CD4-positive, alpha-beta T cell (primary cell): Measurements from ENCODE around the gene UFSP1. TPM values are rescaled to one million over a fixed set of nuclear protein-coding genes. Genes with fewer than 3 reads are reported as not detected.

Source experiments
- ATAC-seq: fragments of 200-7000 bp; cut with Tn5 transposase; one replicate; pipeline ENCODE4 v1.10.0; 2022; ENCODE audit warnings: mild to moderate bottlenecking; ENCODE audit not compliant: poor library complexity
- CTCF ChIA-PET: fragments of 350-600 bp; sonication (Branson Sonifier 250); formaldehyde crosslinking; loops from one replicate; lab custom pipeline; 2021; ENCODE audit warnings: antibody characterized with exemption, inconsistent platforms; lab: Charles Lee
- POLR2A ChIA-PET: fragments of 350-600 bp; sonication (Branson Sonifier 250); formaldehyde crosslinking; loops from one replicate; lab custom pipeline; 2021; ENCODE audit warnings: antibody characterized with exemption, inconsistent platforms; lab: Charles Lee
- DNase-seq, 14 experiments: peaks; one replicate each; pipeline ENCODE4 v3.0.0-alpha.2; 2013 to 2020; ENCODE audit warnings: mixed read lengths in 2 of 14
- H3K27ac ChIP-seq, 2 donors: one replicate each; pipeline versions ENCODE4 v1.5.1 to v1.7.0; 2013; ENCODE audit warnings: low read length in 2 of 2, low read depth in 1 of 2, mild to moderate bottlenecking in 1 of 2
- H3K27me3 ChIP-seq, 2 experiments: 1 replicate in 1 of 2; 2 replicates in 1 of 2; pipeline versions ENCODE4 v1.6.1 to v1.7.0; 2013; ENCODE audit warnings: low read length in 2 of 2, control low read depth in 1 of 2, mild to moderate bottlenecking in 1 of 2, moderate library complexity in 1 of 2; ENCODE audit not compliant: insufficient read depth in 2 of 2, control insufficient read depth in 1 of 2
- H3K36me3 ChIP-seq: one replicate; pipeline ENCODE4 v1.6.1; 2013; ENCODE audit warnings: low read length, control low read depth; ENCODE audit not compliant: insufficient read depth
- H3K4me1 ChIP-seq: one replicate; pipeline ENCODE4 v1.6.1; 2013; ENCODE audit warnings: low read length, control low read depth; ENCODE audit not compliant: insufficient read depth
- H3K4me3 ChIP-seq: one replicate; pipeline ENCODE4 v1.5.1; 2013; ENCODE audit warnings: mild to moderate bottlenecking, low read length, moderate library complexity
- H3K9me3 ChIP-seq, 2 experiments: 1 replicate in 1 of 2; 2 replicates in 1 of 2; pipeline versions ENCODE4 v1.6.1 to v1.7.0; 2013; ENCODE audit warnings: low read length in 2 of 2, mild to moderate bottlenecking in 2 of 2, control low read depth in 1 of 2, moderate library complexity in 1 of 2; ENCODE audit not compliant: control insufficient read depth in 1 of 2, insufficient read depth in 1 of 2
- H3K27ac Mint-ChIP-seq: one replicate; pipeline ENCODE4 v1.8.0; 2020; ENCODE audit warnings: mixed read lengths
- H3K27me3 Mint-ChIP-seq: one replicate; pipeline ENCODE4 v1.8.0; 2021; ENCODE audit warnings: mixed read lengths
- H3K36me3 Mint-ChIP-seq: one replicate; pipeline ENCODE4 v1.8.0; 2021; ENCODE audit warnings: low read depth, mixed read lengths
- H3K4me1 Mint-ChIP-seq: one replicate; pipeline ENCODE4 v1.8.0; 2021; ENCODE audit warnings: low read depth, mixed read lengths
- H3K4me3 Mint-ChIP-seq: one replicate; pipeline ENCODE4 v1.8.0; 2020; ENCODE audit warnings: mild to moderate bottlenecking, mixed read lengths
- H3K9me3 Mint-ChIP-seq: one replicate; pipeline ENCODE4 v1.8.0; 2020; ENCODE audit warnings: mixed read lengths
- intact Hi-C, 2 experiments: fragments of 100-400 bp; cut with DNase I in 1 of 2; cut with micrococcal nuclease in 1 of 2; formaldehyde crosslinking; loops; one replicate each; pipeline versions ENCODE4 v1.15.1 to v1.9.0; 2023 to 2025; cut with DNase I, micrococcal nuclease
- total RNA-seq, 174 experiments: library from RNA in 2 of 174; stranded (reverse) in 2 of 174; gene quantifications; one replicate each; pipeline ENCODE4 v1.2.3 and lab custom pipeline; 2021 to 2026
- TF ChIP-seq, protein P1 (sequence below): fragments of 200-600 bp; IDR thresholded peaks from one replicate; pipeline ENCODE4 v1.8.0; 2022; ENCODE audit warnings: antibody characterized with exemption, mild to moderate bottlenecking

Gene UFSP1
- total RNA-seq, 2 experiments from 2014 or later: 1.1 to 1.5 TPM

DNA sequence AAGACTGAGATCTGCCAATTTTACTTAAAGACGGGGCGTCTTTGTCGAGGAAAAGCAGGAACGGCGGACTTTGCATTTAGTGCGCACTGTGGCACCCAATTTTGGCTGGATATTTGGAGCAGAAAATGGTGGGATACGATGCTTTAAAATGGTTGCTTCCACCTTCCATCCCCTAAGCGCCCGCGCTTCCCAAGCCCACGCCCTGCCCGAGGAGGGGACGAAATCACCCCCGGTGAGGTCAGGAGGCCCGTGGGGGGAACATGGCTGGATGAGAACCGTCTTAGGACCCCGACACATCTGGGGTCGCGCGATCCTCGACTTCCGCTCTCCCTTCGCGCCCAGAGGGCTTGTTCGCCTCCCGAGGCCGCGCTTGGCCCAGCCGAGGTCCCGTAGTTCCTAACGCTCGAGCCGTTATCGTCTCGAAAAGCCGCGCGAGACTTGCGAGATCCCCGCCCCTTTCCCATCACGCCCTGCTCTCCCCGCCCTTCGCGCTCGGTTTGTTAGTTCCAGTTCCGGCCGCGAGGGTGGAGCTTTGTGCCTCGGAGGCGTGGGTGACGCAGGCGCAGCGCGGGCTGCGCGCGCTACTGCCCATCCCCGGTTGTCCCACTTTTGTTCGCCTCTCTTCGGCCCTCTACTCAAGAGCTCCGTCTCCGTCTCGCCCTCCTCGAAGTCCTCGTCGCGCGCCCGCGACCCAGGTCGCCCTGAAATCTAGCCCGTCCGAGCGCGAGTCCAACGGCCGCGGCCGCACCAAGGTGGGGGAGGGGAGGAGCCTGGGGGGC is 14.7 kb downstream of the UFSP1 start, which contains the start of gene SRRT:
Gene SRRT, plus strand, starts transcription at position 527 of the 779 bp plus-strand sequence. CDS start 488 bp downstream, outside the sequence.
- no peaks in the 10 kb centered on the region for H3K9me3 Mint-ChIP-seq
- no peaks in the 10 kb centered on the region for H3K9me3 ChIP-seq
- intact Hi-C loops: loop anchor here (1.0 to 5.0 kb wide), 4 partner anchors 13 to 368 kb away; partner anchors contain the start of genes SLC12A9 (in 1 of the 2) and UFSP1 (in 1 of the 2)
- peaks cover 48% of the 10 kb centered on the region for H3K4me1 ChIP-seq
- TF ChIP-seq, protein P1, sequence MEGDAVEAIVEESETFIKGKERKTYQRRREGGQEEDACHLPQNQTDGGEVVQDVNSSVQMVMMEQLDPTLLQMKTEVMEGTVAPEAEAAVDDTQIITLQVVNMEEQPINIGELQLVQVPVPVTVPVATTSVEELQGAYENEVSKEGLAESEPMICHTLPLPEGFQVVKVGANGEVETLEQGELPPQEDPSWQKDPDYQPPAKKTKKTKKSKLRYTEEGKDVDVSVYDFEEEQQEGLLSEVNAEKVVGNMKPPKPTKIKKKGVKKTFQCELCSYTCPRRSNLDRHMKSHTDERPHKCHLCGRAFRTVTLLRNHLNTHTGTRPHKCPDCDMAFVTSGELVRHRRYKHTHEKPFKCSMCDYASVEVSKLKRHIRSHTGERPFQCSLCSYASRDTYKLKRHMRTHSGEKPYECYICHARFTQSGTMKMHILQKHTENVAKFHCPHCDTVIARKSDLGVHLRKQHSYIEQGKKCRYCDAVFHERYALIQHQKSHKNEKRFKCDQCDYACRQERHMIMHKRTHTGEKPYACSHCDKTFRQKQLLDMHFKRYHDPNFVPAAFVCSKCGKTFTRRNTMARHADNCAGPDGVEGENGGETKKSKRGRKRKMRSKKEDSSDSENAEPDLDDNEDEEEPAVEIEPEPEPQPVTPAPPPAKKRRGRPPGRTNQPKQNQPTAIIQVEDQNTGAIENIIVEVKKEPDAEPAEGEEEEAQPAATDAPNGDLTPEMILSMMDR: no peak
- ChIA-PET CTCF (interaction anchor here (0.7 to 2.4 kb wide), 4 partner anchors 15 to 369 kb away, joined by 3 to 13 read pairs (median 4); partner anchors contain the start of genes SLC12A9 and UFSP1), POLR2A (interaction anchor here (0.6 to 4.2 kb wide), 24 partner anchors 8 to 1995 kb away, joined by 3 to 206 read pairs (median 4); partner anchors contain the start of genes ACHE, FBXO24, MOSPD3 and POP7)
- H3K27me3 ChIP-seq: no peaks in the 10 kb centered on the region
- H3K27ac Mint-ChIP-seq: peak within 1 kb of the TSS; percentile 96
- H3K36me3 Mint-ChIP-seq: peaks cover 56% of the 10 kb centered on the region
- peak; percentile 98 to 99 (median 98) for DNase-seq
- H3K36me3 ChIP-seq: peaks cover 18% of the 10 kb centered on the region
- H3K4me3 Mint-ChIP-seq: peak within 1 kb of the TSS; percentile 100
- peak; percentile 95 for ATAC-seq
- peak within 1 kb of the TSS; percentile 91 for H3K27ac ChIP-seq
- peaks cover 49% of the 10 kb centered on the region for H3K4me1 Mint-ChIP-seq
- H3K27me3 Mint-ChIP-seq: no peaks in the 10 kb centered on the region
- H3K4me3 ChIP-seq: peak within 1 kb of the TSS; percentile 96

DNA sequence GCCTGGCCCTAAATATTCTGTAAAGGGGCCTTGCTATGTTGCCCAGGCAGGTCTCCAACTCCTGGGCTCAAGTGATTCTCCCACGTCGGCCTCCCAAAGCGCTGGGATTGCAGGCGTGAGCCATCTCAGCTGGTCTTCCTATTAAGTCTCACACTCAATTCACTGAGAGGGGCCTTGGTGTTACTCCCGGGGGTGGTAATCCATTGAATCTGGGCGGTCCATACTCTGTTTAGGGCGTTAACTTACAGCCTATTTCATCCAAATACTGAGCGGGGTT is 15.3 kb downstream of the UFSP1 start:
- TF ChIP-seq, protein P1: no peak
- peaks cover 44% of the 10 kb centered on the region for H3K4me1 ChIP-seq
- Mint-ChIP-seq H3K36me3 (peaks cover 50% of the 10 kb centered on the region), H3K4me1 (peaks cover 44% of the 10 kb centered on the region), H3K27me3 (no peaks in the 10 kb centered on the region), H3K9me3 (no peaks in the 10 kb centered on the region), H3K27ac (peak overlapping the region; percentile 96), H3K4me3 (peak overlapping the region; percentile 100)
- H3K4me3 ChIP-seq: peak overlapping the region; percentile 96
- no peak for DNase-seq
- ChIA-PET POLR2A (interaction anchor here (0.9 to 2.9 kb wide), 7 partner anchors 9 to 446 kb away, joined by 3 to 47 read pairs (median 4); partner anchors contain the start of genes ACHE, SLC12A9, UFSP1 and ZCWPW1), CTCF (interaction anchor here (1.3 kb wide), 1 partner anchor 370 kb away, joined by 4 read pairs; no protein-coding TSS in a partner anchor)
- peak; percentile 1 for ATAC-seq
- intact Hi-C loops: loop anchor here (1.0 to 2.0 kb wide), 2 partner anchors 15 to 22 kb away; partner anchors contain the start of genes SLC12A9 (in 1 of the 2) and UFSP1 (in 1 of the 2)
- peaks cover 15% of the 10 kb centered on the region for H3K36me3 ChIP-seq
- peak overlapping the region; percentile 91 for H3K27ac ChIP-seq
- no peaks in the 10 kb centered on the region for H3K27me3 ChIP-seq
- no peaks in the 10 kb centered on the region for H3K9me3 ChIP-seq

DNA sequence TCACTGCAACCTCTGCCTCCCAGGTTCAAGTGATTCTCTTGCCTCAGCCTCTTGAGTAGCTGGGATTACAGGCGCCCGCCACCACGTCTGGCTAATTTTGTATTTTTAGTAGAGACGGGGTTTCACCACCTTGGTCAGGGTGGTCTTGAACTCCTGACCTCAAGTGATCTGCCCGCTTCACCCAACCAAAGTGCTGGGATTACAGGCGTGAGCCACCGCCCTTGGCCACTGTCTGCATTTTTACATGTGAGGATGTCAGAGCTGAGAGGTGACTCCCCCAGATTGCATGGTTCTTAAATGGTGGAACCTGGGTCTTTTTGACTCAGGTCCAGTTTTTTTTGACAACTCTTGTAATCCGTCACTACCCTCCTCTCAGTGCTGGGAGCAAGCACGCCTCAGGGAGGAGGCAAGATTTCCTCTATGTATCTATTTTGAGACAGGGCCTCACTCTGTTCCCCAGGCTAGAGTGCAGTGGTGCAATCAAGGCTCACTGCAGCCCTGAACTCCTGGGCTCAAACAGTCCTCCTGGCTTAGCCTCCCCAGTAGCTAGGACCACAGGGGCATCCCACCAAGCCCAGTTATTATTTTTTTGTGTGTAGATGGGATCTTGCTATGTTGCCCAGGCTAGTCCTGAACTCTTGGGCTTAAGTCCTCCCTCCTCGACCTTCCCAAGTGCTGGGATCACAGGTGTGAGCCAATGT is 15.8 kb downstream of the UFSP1 start:
- H3K4me1 Mint-ChIP-seq: peaks cover 39% of the 10 kb centered on the region
- POLR2A ChIA-PET: interaction anchor here (0.9 to 2.9 kb wide), 6 partner anchors 8 to 445 kb away, joined by 3 to 47 read pairs (median 7); partner anchors contain the start of genes ACHE, SLC12A9, UFSP1 and ZCWPW1
- Histone ChIP-seq H3K4me1 (peaks cover 42% of the 10 kb centered on the region), H3K9me3 (no peaks in the 10 kb centered on the region), H3K27ac (peak overlapping the region in 1 of 2 donors; percentile 91), H3K4me3 (peak overlapping the region; percentile 96), H3K27me3 (no peaks in the 10 kb centered on the region), H3K36me3 (peaks cover 14% of the 10 kb centered on the region)
- TF ChIP-seq, protein P1: no peak
- ATAC-seq: no peak
- no peaks in the 10 kb centered on the region for H3K9me3 Mint-ChIP-seq
- H3K36me3 Mint-ChIP-seq: peaks cover 46% of the 10 kb centered on the region
- no peaks in the 10 kb centered on the region for H3K27me3 Mint-ChIP-seq
- CTCF ChIA-PET: interaction anchor here (1.3 kb wide), 1 partner anchor 370 kb away, joined by 4 read pairs; no protein-coding TSS in a partner anchor
- intact Hi-C loops: loop anchor here (1.0 to 2.0 kb wide), 2 partner anchors 15 to 21 kb away; partner anchors contain the start of genes SLC12A9 (in 1 of the 2) and UFSP1 (in 1 of the 2)
- peak overlapping the region; percentile 100 for H3K4me3 Mint-ChIP-seq
- H3K27ac Mint-ChIP-seq: peak overlapping the region; percentile 96
- peak in 1 of 14 experiments; percentile 22 for DNase-seq
